ENCODE measurements around the gene NDRG3. TPM values are rescaled to one million over a fixed set of nuclear protein-coding genes. Genes with fewer than 3 reads are reported as not detected.

Gene NDRG3
- total and polyA plus RNA-seq, 2 of the 8 experiments (the other 6 are each of a cell fraction or from before 2014, with no cell fraction given) = 25.7 to 32.3 TPM

DNA sequence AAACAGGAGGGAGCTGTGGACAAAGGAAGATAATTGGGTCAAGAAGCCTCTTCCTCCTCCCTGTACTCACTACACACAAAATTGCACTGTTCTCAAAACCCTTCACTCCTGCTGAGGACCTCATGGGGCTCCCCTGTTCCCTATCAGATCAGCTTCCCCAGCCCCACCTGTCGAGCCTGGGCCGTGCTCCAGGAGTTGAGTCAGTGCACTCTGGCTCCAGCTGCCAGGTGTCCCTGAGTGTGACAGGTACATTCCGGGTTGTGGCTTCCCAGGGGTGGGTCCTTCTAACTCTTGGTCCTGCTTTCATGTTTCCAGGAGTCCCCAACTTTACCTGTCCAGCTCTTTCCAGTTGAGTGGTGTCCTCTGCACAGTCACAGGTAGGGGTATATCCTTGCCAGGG is 131.9 kb downstream of the NDRG3 start:
- H3K79me1 ChIP-seq (ENCODE audit: low read depth, low read length) = peaks cover 2% of the 10 kb centered on the region
- H3K36me3 ChIP-seq (ENCODE audit: control insufficient read depth in 2 of 4, insufficient read depth in 4 of 4, low read length in 3 of 4) = peaks cover 11 to 36% (median 33%) of the 10 kb centered on the region in 4 experiments
- peaks cover 0 to 7% of the 10 kb centered on the region in 2 experiments for H4K20me1 ChIP-seq (replicated peaks in 1 of 2; ENCODE audit: control insufficient read depth in 1 of 2, insufficient read depth in 2 of 2, low read length in 2 of 2)
- H3K23me2 ChIP-seq (ENCODE audit: low read depth, low read length) = no peaks in the 10 kb centered on the region
- no peaks in the 10 kb centered on the region for H3K9me3 ChIP-seq (ENCODE audit: insufficient read depth in 2 of 2, low read depth in 1 of 2, low read length in 1 of 2)
- H4K5ac ChIP-seq (ENCODE audit: insufficient read length, low read depth, low read length) = no peak overlapping the region
- H2AFZ ChIP-seq (ENCODE audit: low read length) = no peak overlapping the region
- H3K56ac ChIP-seq (replicated peaks; ENCODE audit: insufficient read length, low read depth, low read length) = no peak overlapping the region
- H3K4me3 ChIP-seq (ENCODE audit: extremely low read depth in 1 of 4, insufficient read depth in 2 of 4, low read depth in 3 of 4, low read length in 4 of 4) = no peak overlapping the region
- H3K79me2 ChIP-seq (ENCODE audit: control insufficient read depth in 1 of 2, insufficient read depth in 2 of 2, low read length in 2 of 2) = no peaks in the 10 kb centered on the region
- TF ChIP-seq, protein P1, sequence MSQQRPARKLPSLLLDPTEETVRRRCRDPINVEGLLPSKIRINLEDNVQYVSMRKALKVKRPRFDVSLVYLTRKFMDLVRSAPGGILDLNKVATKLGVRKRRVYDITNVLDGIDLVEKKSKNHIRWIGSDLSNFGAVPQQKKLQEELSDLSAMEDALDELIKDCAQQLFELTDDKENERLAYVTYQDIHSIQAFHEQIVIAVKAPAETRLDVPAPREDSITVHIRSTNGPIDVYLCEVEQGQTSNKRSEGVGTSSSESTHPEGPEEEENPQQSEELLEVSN (IDR thresholded peaks at IDR 0.05) = no peak
- TF ChIP-seq EZH2 (IDR thresholded peaks at IDR 0.05; ENCODE audit: low read depth, low read length, severe bottlenecking) (no peak), SP2 (IDR thresholded peaks at IDR 0.05; ENCODE audit: low read length) (no peak)
- H4K8ac ChIP-seq (ENCODE audit: extremely low read depth, insufficient read depth, low read length) = no peak overlapping the region
- no peaks in the 10 kb centered on the region for H3K4me1 ChIP-seq (replicated peaks in 1 of 4; ENCODE audit: control insufficient read depth in 3 of 4, insufficient read depth in 4 of 4, low read length in 3 of 4)
- ChIA-PET POLR2A (ENCODE audit: partially characterized antibody) (interaction anchor here (0.7 to 2.2 kb wide), 5 partner anchors 9 to 63 kb away, joined by 4 to 10 read pairs (median 4); partner anchors contain the start of gene RAB5IF), CTCF (ENCODE audit: partially characterized antibody) (interaction anchor here (0.6 to 6.9 kb wide), 13 partner anchors 9 to 141 kb away, joined by 3 to 92 read pairs (median 6); partner anchors contain the start of genes MYL9 and RAB5IF)
- no peak overlapping the region for H3K23ac ChIP-seq (ENCODE audit: insufficient read length)
- no peak overlapping the region for H2BK15ac ChIP-seq (ENCODE audit: low read length)
- WGBS, 2 experiments (ENCODE audit: extremely low coverage in 1 of 2, insufficient coverage in 1 of 2, insufficient read length in 1 of 2, insufficient replicate concordance in 2 of 2, low coverage in 1 of 2, low lambda C conversion rate in 2 of 2, missing lambda C conversion rate in 1 of 2) = 91% methylated on average over 3 of the region's 3 CpGs; no CpG with 5 or more reads in 1 of the 2 experiments
- no peak for DNase-seq (ENCODE audit: low read depth in 1 of 2, low spot score in 2 of 2)
- no peak overlapping the region for H4K91ac ChIP-seq (replicated peaks; ENCODE audit: insufficient read length, low read length)
- H2BK5ac ChIP-seq (ENCODE audit: low read depth, low read length) = no peak overlapping the region
- no peak overlapping the region for H2BK20ac ChIP-seq (ENCODE audit: low read length)
- H2BK12ac ChIP-seq (ENCODE audit: low read depth, low read length) = no peak overlapping the region
- H3K9ac ChIP-seq (replicated peaks in 1 of 4; ENCODE audit: extremely low read depth in 1 of 4, low read depth in 3 of 4, low read length in 3 of 4) = peak overlapping the region in 1 of 4 experiments; percentile 46; a peak in 1 of 7 replicates
- H2AK5ac ChIP-seq (ENCODE audit: low read depth, low read length) = no peak overlapping the region
- H3K18ac ChIP-seq (ENCODE audit: extremely low read depth, low read length) = no peak overlapping the region
- H3K4me2 ChIP-seq (ENCODE audit: insufficient read depth in 1 of 2, low read depth in 2 of 2, low read length in 2 of 2) = no peak overlapping the region
- no peak overlapping the region for H3K27ac ChIP-seq (ENCODE audit: low read depth, low read length)
- FAIRE-seq = no peak
- no peaks in the 10 kb centered on the region for H3K27me3 ChIP-seq (replicated peaks in 1 of 4; ENCODE audit: control insufficient read depth in 3 of 4, extremely low read depth in 1 of 4, insufficient read depth in 3 of 4, low read length in 3 of 4)
- H2BK120ac ChIP-seq (replicated peaks; ENCODE audit: low read depth, low read length) = no peak overlapping the region
- H3K14ac ChIP-seq (ENCODE audit: insufficient read length) = no peak overlapping the region
- H3K4ac ChIP-seq (replicated peaks; ENCODE audit: insufficient read length, low read depth, low read length) = no peak overlapping the region

All from H1 (cell line).